HCT116 (cell line): ENCODE measurements around the gene GALNT7. TPM values are rescaled to one million over a fixed set of nuclear protein-coding genes. Genes with fewer than 3 reads are reported as not detected.

Experiments
- ATAC-seq: fragments of 200-7000 bp; cut with Tn5 transposase; 2 replicates; pipeline ENCODE4 v1.9.1; 2020; ENCODE audit warnings: mild to moderate bottlenecking, moderate library complexity
- BruUV-seq: library from RNA; stranded (reverse); fragments of 400-500 nt; replicated peaks from 2 replicates; lab custom pipeline; 2021; lab: Mats Ljungman, UMichigan
- CTCF ChIA-PET: fragments of 300-600 bp; sonication (Branson Sonifier 250); formaldehyde crosslinking; loops from one replicate; lab custom pipeline; 2021; ENCODE audit warnings: antibody characterized with exemption; lab: Charles Lee
- POLR2A ChIA-PET: fragments of 300-600, 350-600 bp; sonication (Branson Sonifier 250); formaldehyde crosslinking; loops from one replicate; lab custom pipeline; 2021; ENCODE audit warnings: antibody characterized with exemption; lab: Charles Lee
- RAD21 ChIA-PET, 2 experiments: fragments of 300-600 bp; sonication (Branson Sonifier 250); formaldehyde crosslinking; loops; one replicate each; lab custom pipeline; 2023; ENCODE audit warnings: low total read pairs in 2 of 2; ENCODE audit not compliant: uncharacterized antibody in 2 of 2, unreplicated experiment in 2 of 2, low non-redundant PET in 1 of 2; lab: Charles Lee
- DNase-seq: peaks from one replicate; pipeline ENCODE4 v3.0.0-alpha.2; 2010; ENCODE audit warnings: low read depth, low spot score
- H2AFZ ChIP-seq: fragments of 200-600 bp; shearing (Covaris generic), sonication (generic); 2 replicates; pipeline ENCODE4 v1.6.1; 2017; ENCODE audit warnings: low read depth, mixed run types, mixed read lengths, antibody characterized with exemption, low read length; ENCODE audit not compliant: poor library complexity, severe bottlenecking
- H3K27ac ChIP-seq: 2 replicates; pipeline ENCODE4 v1.5.1; 2012; ENCODE audit warnings: low read depth, low read length
- H3K27me3 ChIP-seq: fragments of 200-600 bp; sonication (generic); 2 replicates; pipeline ENCODE4 v1.6.1; 2016; ENCODE audit warnings: mixed run types, low read length, mixed read lengths; ENCODE audit not compliant: insufficient read depth
- H3K36me3 ChIP-seq, 2 experiments: fragments of 200-500 bp in 1 of 2; fragments of 200-600 bp in 1 of 2; sonication (Bioruptor generic) in 1 of 2; sonication (generic) in 1 of 2; 2 replicates each; pipeline versions ENCODE4 v1.5.1 to v1.6.1; 2014 to 2016; ENCODE audit warnings: low read length in 2 of 2, inconsistent platforms in 1 of 2, mixed read lengths in 1 of 2, mixed run types in 1 of 2; ENCODE audit not compliant: insufficient read depth in 2 of 2, control insufficient read depth in 1 of 2
- H3K4me1 ChIP-seq, 2 experiments: fragments of 200-600 bp in 1 of 2; sonication (generic) in 1 of 2; 2 replicates each; pipeline versions ENCODE4 v1.5.1 to v1.6.1; 2012 to 2017; ENCODE audit warnings: low read length in 2 of 2, inconsistent platforms in 1 of 2, mild to moderate bottlenecking in 1 of 2, mixed read lengths in 1 of 2, mixed run types in 1 of 2, moderate library complexity in 1 of 2; ENCODE audit not compliant: insufficient read depth in 2 of 2, control insufficient read depth in 1 of 2
- H3K4me2 ChIP-seq: fragments of 200-600 bp; sonication (generic); 2 replicates; pipeline ENCODE4 v1.6.1; 2017; ENCODE audit warnings: mixed run types, low read length, mixed read lengths
- H3K4me3 ChIP-seq, 2 experiments: fragments of 200-600 bp in 1 of 2; sonication (generic) in 1 of 2; replicated peaks in 1 of 2; 2 replicates each; pipeline ENCODE4 v1.5.1; 2011 to 2016; ENCODE audit warnings: low read length in 2 of 2, control low read depth in 1 of 2, low read depth in 1 of 2, mild to moderate bottlenecking in 1 of 2, mixed read lengths in 1 of 2, mixed run types in 1 of 2
- H3K79me2 ChIP-seq: fragments of 200-600 bp; sonication (generic); 2 replicates; pipeline ENCODE4 v1.6.1; 2017; ENCODE audit warnings: mild to moderate bottlenecking, mixed run types, low read length, moderate library complexity, mixed read lengths; ENCODE audit not compliant: insufficient read depth
- H3K9ac ChIP-seq: fragments of 200-600 bp; sonication (generic); 2 replicates; pipeline ENCODE4 v1.6.1; 2016; ENCODE audit warnings: low read length, mixed read lengths
- H3K9me2 ChIP-seq: fragments of 200-600 bp; sonication (generic), shearing (Covaris generic); 2 replicates; pipeline ENCODE4 v1.6.1; 2017; ENCODE audit warnings: mixed run types, mild to moderate bottlenecking, moderate library complexity; ENCODE audit not compliant: insufficient read depth
- H3K9me3 ChIP-seq, 2 experiments: fragments of 200-500 bp in 1 of 2; fragments of 200-600 bp in 1 of 2; sonication (Bioruptor generic) in 1 of 2; sonication (generic) in 1 of 2; 2 replicates each; pipeline ENCODE4 v1.6.1; 2014 to 2017; ENCODE audit warnings: low read length in 2 of 2, mixed read lengths in 2 of 2, inconsistent platforms in 1 of 2, low read depth in 1 of 2, mild to moderate bottlenecking in 1 of 2, mixed run types in 1 of 2, moderate library complexity in 1 of 2; ENCODE audit not compliant: control insufficient read depth in 1 of 2, insufficient read depth in 1 of 2
- H4K20me1 ChIP-seq: fragments of 200-600 bp; sonication (generic), shearing (Covaris generic); 2 replicates; pipeline ENCODE4 v1.6.1; 2017; ENCODE audit warnings: mixed run types, mild to moderate bottlenecking, moderate library complexity; ENCODE audit not compliant: insufficient read depth
- CBX3 ChIP-seq: IDR thresholded peaks from 2 replicates; pipeline ENCODE4 v1.6.1; 2012; ENCODE audit warnings: low read depth
- CEBPB ChIP-seq: IDR thresholded peaks from 2 replicates; pipeline ENCODE4 v1.6.1; 2012; ENCODE audit warnings: low read depth
- EGR1 ChIP-seq: IDR thresholded peaks from 2 replicates; pipeline ENCODE4 v1.6.1; 2012; ENCODE audit warnings: low read depth
- ELF1 ChIP-seq: IDR thresholded peaks from 2 replicates; pipeline ENCODE4 v1.6.1; 2012; ENCODE audit warnings: low read depth, borderline replicate concordance
- EZH2phosphoT487 ChIP-seq: fragments of 200-600 bp; IDR thresholded peaks from 2 replicates; pipeline ENCODE4 v1.6.1; 2018; ENCODE audit warnings: antibody characterized with exemption, borderline replicate concordance
- FOSL1 ChIP-seq: IDR thresholded peaks from 2 replicates; pipeline ENCODE4 v1.6.1; 2012; ENCODE audit warnings: low read depth
- JUND ChIP-seq: IDR thresholded peaks from 2 replicates; pipeline ENCODE4 v1.6.1; 2012
- POLR2A ChIP-seq: IDR thresholded peaks from 2 replicates; pipeline ENCODE4 v1.7.0; 2011; ENCODE audit warnings: borderline replicate concordance; ENCODE audit not compliant: insufficient read depth, insufficient read length; ENCODE audit errors: extremely low read depth
- POLR2AphosphoS5 ChIP-seq: IDR thresholded peaks from 2 replicates; pipeline ENCODE4 v1.6.1; 2011; ENCODE audit warnings: mild to moderate bottlenecking, low read depth, low read length, moderate library complexity
- RAD21 ChIP-seq: IDR thresholded peaks from 2 replicates; pipeline ENCODE4 v1.6.1; 2012; ENCODE audit warnings: low read depth, mild to moderate bottlenecking
- SIN3A ChIP-seq: IDR thresholded peaks from 2 replicates; pipeline ENCODE4 v1.6.1; 2012; ENCODE audit warnings: low read depth
- SP1 ChIP-seq: IDR thresholded peaks from 2 replicates; pipeline ENCODE4 v1.6.1; 2012; ENCODE audit warnings: low read depth
- SRF ChIP-seq: IDR thresholded peaks from 2 replicates; pipeline ENCODE4 v1.6.1; 2012; ENCODE audit warnings: low read depth
- YY1 ChIP-seq: IDR thresholded peaks from 2 replicates; pipeline ENCODE4 v1.6.1; 2011; ENCODE audit warnings: low read length, low read depth, moderate library complexity, mild to moderate bottlenecking; ENCODE audit not compliant: insufficient replicate concordance; ENCODE audit errors: extremely low read depth
- ZFX ChIP-seq: fragments of 450-650 bp; IDR thresholded peaks from 2 replicates; pipeline ENCODE4 v1.6.1; 2017
- intact Hi-C: fragments of 100-400 bp; cut with micrococcal nuclease; formaldehyde crosslinking; loops from 2 replicates; pipeline ENCODE4 v1.10.0; 2022
- total RNA-seq: library from RNA; stranded (reverse); gene quantifications from one replicate; pipeline ENCODE4 v1.2.1, GENCODE V29; 2021; ENCODE audit not compliant: unreplicated experiment
- TF ChIP-seq, protein P1 (sequence below): IDR thresholded peaks from 2 replicates; pipeline ENCODE4 v1.6.1; 2011; ENCODE audit warnings: mild to moderate bottlenecking, low read length, moderate library complexity; ENCODE audit not compliant: insufficient replicate concordance; ENCODE audit errors: extremely low read depth
- TF ChIP-seq, protein P2 (sequence below), 3 experiments: fragments of 200-600 bp in 1 of 3; sonication (generic) in 1 of 3; IDR thresholded peaks in 2 of 3; conservative IDR thresholded peaks in 1 of 3; 2 replicates each; pipeline ENCODE4 v1.5.1; 2012 to 2017; ENCODE audit warnings: low read depth in 2 of 3, low read length in 2 of 3, antibody characterized with exemption in 1 of 3, borderline replicate concordance in 1 of 3, control low read depth in 1 of 3, mild to moderate bottlenecking in 1 of 3, mixed read lengths in 1 of 3, mixed run types in 1 of 3, moderate library complexity in 1 of 3; ENCODE audit not compliant: insufficient read depth in 1 of 3
- TF ChIP-seq, protein P3 (sequence below): IDR thresholded peaks from 2 replicates; pipeline ENCODE4 v1.6.1; 2012

GALNT7 gene
- total RNA-seq, 1 experiment from 2014 or later = 21.3 TPM

DNA sequence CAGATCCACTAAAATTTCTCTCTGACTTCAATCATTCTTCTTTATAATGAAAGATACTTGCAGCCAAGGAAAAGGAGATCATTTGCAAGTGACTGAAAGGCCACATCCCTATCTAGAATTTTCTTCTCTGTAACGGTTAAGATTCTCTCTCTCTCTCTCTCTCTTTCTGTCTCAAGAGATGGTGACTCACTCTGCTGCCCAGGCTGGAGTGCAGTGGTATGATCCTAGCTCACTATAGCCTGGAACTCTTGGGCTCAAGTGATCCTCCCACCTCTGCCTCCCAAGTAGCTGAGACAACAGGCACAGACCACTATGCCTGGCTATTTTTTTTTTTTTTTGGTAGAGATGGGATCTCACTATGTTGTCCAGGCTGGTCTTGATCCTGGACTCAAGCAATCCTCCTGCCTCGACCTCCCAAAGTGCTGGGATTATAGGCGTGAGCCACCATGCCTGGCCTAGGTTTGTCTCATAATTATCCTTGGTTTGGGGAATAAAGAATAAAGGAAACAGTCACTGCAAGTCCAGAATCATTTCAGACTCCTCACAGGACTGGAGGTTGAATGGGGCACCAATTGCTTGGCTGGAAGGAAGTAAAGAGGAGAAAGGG is 33.3 kb upstream of the GALNT7 start (continued):
- TF ChIP-seq YY1 = no peak
- TF ChIP-seq, protein P1, sequence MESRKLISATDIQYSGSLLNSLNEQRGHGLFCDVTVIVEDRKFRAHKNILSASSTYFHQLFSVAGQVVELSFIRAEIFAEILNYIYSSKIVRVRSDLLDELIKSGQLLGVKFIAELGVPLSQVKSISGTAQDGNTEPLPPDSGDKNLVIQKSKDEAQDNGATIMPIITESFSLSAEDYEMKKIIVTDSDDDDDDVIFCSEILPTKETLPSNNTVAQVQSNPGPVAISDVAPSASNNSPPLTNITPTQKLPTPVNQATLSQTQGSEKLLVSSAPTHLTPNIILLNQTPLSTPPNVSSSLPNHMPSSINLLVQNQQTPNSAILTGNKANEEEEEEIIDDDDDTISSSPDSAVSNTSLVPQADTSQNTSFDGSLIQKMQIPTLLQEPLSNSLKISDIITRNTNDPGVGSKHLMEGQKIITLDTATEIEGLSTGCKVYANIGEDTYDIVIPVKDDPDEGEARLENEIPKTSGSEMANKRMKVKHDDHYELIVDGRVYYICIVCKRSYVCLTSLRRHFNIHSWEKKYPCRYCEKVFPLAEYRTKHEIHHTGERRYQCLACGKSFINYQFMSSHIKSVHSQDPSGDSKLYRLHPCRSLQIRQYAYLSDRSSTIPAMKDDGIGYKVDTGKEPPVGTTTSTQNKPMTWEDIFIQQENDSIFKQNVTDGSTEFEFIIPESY = no peak
- TF ChIP-seq POLR2AphosphoS5 = no peak
- TF ChIP-seq CBX3 = no peak
- no peak for TF ChIP-seq RAD21
- TF ChIP-seq EZH2phosphoT487 = no peak

DNA sequence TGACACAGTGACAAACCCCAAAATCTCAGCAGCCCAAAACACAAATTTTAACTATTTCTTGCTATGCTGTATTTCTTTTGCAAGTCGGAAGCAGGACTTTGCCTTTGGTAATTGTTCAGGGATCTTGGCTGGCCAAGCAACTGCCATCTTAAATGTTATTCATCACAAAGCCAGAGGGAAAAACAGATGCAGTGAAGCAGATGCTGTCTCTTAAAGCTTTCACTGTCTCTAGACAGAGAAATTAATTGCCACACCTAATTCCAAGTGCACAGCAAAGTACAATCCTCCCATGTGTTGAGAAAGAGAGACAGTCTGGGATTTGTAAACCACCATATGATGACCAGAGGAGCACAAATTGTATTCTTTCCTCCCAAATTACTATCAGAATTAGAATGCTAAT is 30.0 kb upstream of the GALNT7 start:
- no peak overlapping the region for H3K4me3 ChIP-seq
- RAD21 ChIA-PET = no interaction called here
- H3K4me1 ChIP-seq = no peaks in the 10 kb centered on the region
- DNase-seq = no peak
- no peaks in the 10 kb centered on the region for H4K20me1 ChIP-seq
- H3K9me3 ChIP-seq = no peaks in the 10 kb centered on the region
- no peak overlapping the region for H3K4me2 ChIP-seq
- no peak overlapping the region for H2AFZ ChIP-seq
- TF ChIP-seq SRF (no peak), CBX3 (no peak), JUND (no peak), ELF1 (no peak), CEBPB (no peak), EZH2phosphoT487 (no peak), YY1 (no peak), POLR2A (no peak), ZFX (no peak), EGR1 (no peak), RAD21 (no peak), POLR2AphosphoS5 (no peak), FOSL1 (no peak), SIN3A (no peak), SP1 (no peak)
- TF ChIP-seq, protein P1 = no peak
- TF ChIP-seq, protein P2, sequence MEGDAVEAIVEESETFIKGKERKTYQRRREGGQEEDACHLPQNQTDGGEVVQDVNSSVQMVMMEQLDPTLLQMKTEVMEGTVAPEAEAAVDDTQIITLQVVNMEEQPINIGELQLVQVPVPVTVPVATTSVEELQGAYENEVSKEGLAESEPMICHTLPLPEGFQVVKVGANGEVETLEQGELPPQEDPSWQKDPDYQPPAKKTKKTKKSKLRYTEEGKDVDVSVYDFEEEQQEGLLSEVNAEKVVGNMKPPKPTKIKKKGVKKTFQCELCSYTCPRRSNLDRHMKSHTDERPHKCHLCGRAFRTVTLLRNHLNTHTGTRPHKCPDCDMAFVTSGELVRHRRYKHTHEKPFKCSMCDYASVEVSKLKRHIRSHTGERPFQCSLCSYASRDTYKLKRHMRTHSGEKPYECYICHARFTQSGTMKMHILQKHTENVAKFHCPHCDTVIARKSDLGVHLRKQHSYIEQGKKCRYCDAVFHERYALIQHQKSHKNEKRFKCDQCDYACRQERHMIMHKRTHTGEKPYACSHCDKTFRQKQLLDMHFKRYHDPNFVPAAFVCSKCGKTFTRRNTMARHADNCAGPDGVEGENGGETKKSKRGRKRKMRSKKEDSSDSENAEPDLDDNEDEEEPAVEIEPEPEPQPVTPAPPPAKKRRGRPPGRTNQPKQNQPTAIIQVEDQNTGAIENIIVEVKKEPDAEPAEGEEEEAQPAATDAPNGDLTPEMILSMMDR (IDR thresholded peaks at IDR 0.05 in 2 of 3, conservative IDR thresholded peaks at IDR 0.05 in 1 of 3; ENCODE audit: borderline replicate concordance in 1 of 3, insufficient read depth in 1 of 3, low read depth in 2 of 3, low read length in 2 of 3) = no peak
- TF ChIP-seq, protein P3, sequence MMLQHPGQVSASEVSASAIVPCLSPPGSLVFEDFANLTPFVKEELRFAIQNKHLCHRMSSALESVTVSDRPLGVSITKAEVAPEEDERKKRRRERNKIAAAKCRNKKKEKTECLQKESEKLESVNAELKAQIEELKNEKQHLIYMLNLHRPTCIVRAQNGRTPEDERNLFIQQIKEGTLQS = no peak
- TF ChIP-seq, all 23 proteins: peak for 0
- Histone ChIP-seq H3K27ac (no peak overlapping the region), H3K79me2 (no peaks in the 10 kb centered on the region), H3K36me3 (no peaks in the 10 kb centered on the region), H3K9me2 (no peaks in the 10 kb centered on the region), H3K27me3 (no peaks in the 10 kb centered on the region), H3K9ac (no peak overlapping the region)
- ATAC-seq = no peak
- CTCF ChIA-PET = no interaction called here
- POLR2A ChIA-PET = no interaction called here
- intact Hi-C loops = no loop called here
- no TSS peak for BruUV-seq
